HUES6 (cell line): ENCODE results near the gene MLLT3.

Experiments
- H3K27ac ChIP-seq: 2 replicates; pipeline ENCODE4 v1.7.0; 2013; ENCODE audit warnings: low read depth, mild to moderate bottlenecking, low read length, inconsistent platforms
- H3K27me3 ChIP-seq: 2 replicates; pipeline ENCODE4 v1.6.1; 2013; ENCODE audit warnings: low read length; ENCODE audit not compliant: control insufficient read depth, insufficient read depth
- H3K36me3 ChIP-seq: 2 replicates; pipeline ENCODE4 v1.6.1; 2013; ENCODE audit warnings: low read length; ENCODE audit not compliant: control insufficient read depth, insufficient read depth
- H3K4me1 ChIP-seq: 2 replicates; pipeline ENCODE4 v1.6.1; 2013; ENCODE audit warnings: low read length; ENCODE audit not compliant: control insufficient read depth, insufficient read depth
- H3K4me3 ChIP-seq: 2 replicates; pipeline ENCODE4 v1.5.1; 2013; ENCODE audit warnings: low read depth, low read length
- H3K9ac ChIP-seq: one replicate; pipeline ENCODE4 v1.6.1; 2013; ENCODE audit warnings: mild to moderate bottlenecking, low read length
- H3K9me3 ChIP-seq: 2 replicates; pipeline ENCODE4 v1.6.1; 2013; ENCODE audit warnings: low read depth, low read length; ENCODE audit not compliant: control insufficient read depth, insufficient read depth

MLLT3 gene

DNA sequence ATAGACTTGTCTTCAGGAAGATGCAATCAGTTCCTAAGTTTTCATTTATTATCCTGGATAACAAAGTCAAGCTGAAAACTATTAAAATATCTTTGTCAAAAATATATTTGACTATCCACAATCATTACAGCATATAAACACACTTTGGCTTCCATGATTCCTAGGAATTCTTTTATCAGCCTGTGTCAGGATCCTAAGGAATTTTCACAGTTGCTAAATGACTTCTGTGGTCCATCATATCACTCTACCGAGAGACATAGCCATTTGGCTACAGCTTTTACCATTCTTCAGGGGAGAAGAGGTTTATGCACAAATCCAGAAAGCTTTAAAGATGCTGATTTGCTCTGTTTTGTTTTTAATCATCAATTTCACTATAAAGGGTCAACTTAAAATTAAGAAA lies 128.3 kb downstream of the MLLT3 start:
- H3K4me3 ChIP-seq = no peak overlapping the region
- no peak overlapping the region for H3K27ac ChIP-seq
- H3K9ac ChIP-seq = no peak overlapping the region
- peaks cover 15% of the 10 kb centered on the region for H3K4me1 ChIP-seq
- no peaks in the 10 kb centered on the region for H3K9me3 ChIP-seq
- H3K27me3 ChIP-seq = no peaks in the 10 kb centered on the region
- no peaks in the 10 kb centered on the region for H3K36me3 ChIP-seq

- no peaks in the 10 kb centered on the region for H3K27me3 ChIP-seq
Observed at GRCh38 chr9:20492772-20493171, 129.5 kb downstream of the MLLT3 start.

GRCh38 chr9:20491612-20492011 lies 130.7 kb downstream of the MLLT3 start:
- no peaks in the 10 kb centered on the region for H3K9me3 ChIP-seq
- no peaks in the 10 kb centered on the region for H3K27me3 ChIP-seq
- H3K4me1 ChIP-seq = peaks cover 15% of the 10 kb centered on the region
- H3K27ac ChIP-seq = no peak overlapping the region
- H3K4me3 ChIP-seq = no peak overlapping the region
- no peaks in the 10 kb centered on the region for H3K36me3 ChIP-seq
- no peak overlapping the region for H3K9ac ChIP-seq

More at GRCh38 chr9:20492772-20493171, 129.5 kb downstream of the MLLT3 start:
- Histone ChIP-seq H3K4me3 (no peak overlapping the region), H3K27ac (no peak overlapping the region), H3K9ac (no peak overlapping the region), H3K9me3 (no peaks in the 10 kb centered on the region), H3K4me1 (peaks cover 15% of the 10 kb centered on the region), H3K36me3 (no peaks in the 10 kb centered on the region)

DNA sequence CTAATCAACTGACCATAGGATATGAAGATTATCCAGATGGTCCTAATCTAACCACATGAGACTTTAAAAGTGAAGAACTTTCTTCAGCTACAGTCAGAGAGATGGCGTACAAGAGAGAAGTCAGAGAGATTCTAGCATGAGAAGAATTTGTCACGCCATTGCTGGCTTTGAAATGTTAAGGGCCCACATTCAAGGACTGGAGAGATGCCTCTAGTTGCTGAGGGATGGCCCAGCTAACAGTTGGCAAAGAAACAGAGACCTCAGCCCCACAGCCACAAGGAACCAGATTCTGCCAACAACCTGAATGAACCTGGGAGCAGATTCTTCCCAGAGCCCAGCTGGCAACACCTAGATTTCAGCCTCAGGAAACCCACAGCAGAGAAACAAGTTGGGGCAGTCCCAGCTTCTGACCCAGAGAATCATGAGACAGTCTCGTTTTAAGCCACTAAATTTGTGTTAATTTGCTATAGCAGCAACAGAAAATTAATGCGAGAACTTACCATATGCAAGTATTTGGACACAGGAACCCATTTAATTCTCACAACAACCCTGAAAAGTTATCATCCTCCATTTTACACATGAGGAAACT lies 132.0 kb downstream of the MLLT3 start:
- H3K9me3 ChIP-seq = no peaks in the 10 kb centered on the region
- H3K4me1 ChIP-seq = peaks cover 15% of the 10 kb centered on the region
- H3K27ac ChIP-seq = no peak overlapping the region
- no peaks in the 10 kb centered on the region for H3K36me3 ChIP-seq
- no peak overlapping the region for H3K9ac ChIP-seq
- H3K4me3 ChIP-seq = no peak overlapping the region
- no peaks in the 10 kb centered on the region for H3K27me3 ChIP-seq

- Histone ChIP-seq H3K9ac (no peak overlapping the region), H3K4me1 (peaks cover 10% of the 10 kb centered on the region), H3K27me3 (no peaks in the 10 kb centered on the region), H3K4me3 (no peak overlapping the region), H3K27ac (no peak overlapping the region), H3K36me3 (no peaks in the 10 kb centered on the region), H3K9me3 (no peaks in the 10 kb centered on the region)
Observed at GRCh38 chr9:20488691-20489090, 133.6 kb downstream of the MLLT3 start.

- H3K36me3 ChIP-seq = no peaks in the 10 kb centered on the region
- H3K9me3 ChIP-seq = no peaks in the 10 kb centered on the region
- H3K27ac ChIP-seq = no peak overlapping the region
- H3K27me3 ChIP-seq = no peaks in the 10 kb centered on the region
- no peak overlapping the region for H3K4me3 ChIP-seq
- H3K4me1 ChIP-seq = peaks cover 10% of the 10 kb centered on the region
- no peak overlapping the region for H3K9ac ChIP-seq
Observed at GRCh38 chr9:20486552-20486951, 135.7 kb downstream of the MLLT3 start.

DNA sequence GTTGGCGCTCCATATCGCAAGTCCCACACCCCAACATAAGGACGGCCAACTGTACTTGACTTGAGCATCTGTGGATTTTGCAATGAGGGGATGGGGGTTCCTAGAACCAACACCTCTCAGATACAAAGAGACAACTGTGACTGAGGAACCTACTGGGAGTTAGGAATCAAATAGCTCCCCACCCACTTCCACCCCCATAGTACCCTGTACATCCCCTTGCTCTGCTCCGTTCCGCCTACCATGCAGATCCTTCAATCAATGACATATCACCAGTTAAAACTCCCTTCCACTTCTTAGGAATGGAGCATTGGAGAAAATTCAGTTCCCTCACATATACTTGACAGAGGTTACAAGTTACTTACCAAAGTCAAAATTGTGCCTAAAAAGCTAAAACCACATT lies 140.9 kb downstream of the MLLT3 start:
- Histone ChIP-seq H3K36me3 (no peaks in the 10 kb centered on the region), H3K27ac (no peak overlapping the region), H3K27me3 (no peaks in the 10 kb centered on the region), H3K4me1 (peaks cover 28% of the 10 kb centered on the region), H3K9ac (no peak overlapping the region), H3K4me3 (no peak overlapping the region), H3K9me3 (no peaks in the 10 kb centered on the region)

DNA sequence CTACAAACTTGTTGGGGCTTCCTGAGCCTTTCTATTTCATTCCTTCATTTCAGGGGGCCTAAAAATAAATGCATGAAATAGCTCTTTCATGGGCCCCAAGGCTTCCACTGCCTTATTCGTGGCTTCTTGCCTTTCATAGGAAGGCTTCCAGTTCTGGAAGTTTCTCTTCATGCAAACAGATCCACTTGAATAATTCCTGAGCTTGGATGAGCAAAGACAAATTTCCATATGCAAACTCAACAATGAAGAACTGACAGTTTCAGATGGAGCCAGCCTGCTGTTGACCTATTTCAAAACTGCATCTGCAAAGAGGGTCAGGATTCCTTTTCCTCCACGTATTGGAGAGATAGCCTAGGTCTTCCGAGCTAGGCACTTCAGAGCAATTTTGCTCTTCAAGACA lies 142.1 kb downstream of the MLLT3 start:
- H3K9ac ChIP-seq = no peak overlapping the region
- H3K4me3 ChIP-seq = no peak overlapping the region
- peaks cover 28% of the 10 kb centered on the region for H3K4me1 ChIP-seq
- no peaks in the 10 kb centered on the region for H3K36me3 ChIP-seq
- no peaks in the 10 kb centered on the region for H3K27me3 ChIP-seq
- no peak overlapping the region for H3K27ac ChIP-seq
- no peaks in the 10 kb centered on the region for H3K9me3 ChIP-seq

DNA sequence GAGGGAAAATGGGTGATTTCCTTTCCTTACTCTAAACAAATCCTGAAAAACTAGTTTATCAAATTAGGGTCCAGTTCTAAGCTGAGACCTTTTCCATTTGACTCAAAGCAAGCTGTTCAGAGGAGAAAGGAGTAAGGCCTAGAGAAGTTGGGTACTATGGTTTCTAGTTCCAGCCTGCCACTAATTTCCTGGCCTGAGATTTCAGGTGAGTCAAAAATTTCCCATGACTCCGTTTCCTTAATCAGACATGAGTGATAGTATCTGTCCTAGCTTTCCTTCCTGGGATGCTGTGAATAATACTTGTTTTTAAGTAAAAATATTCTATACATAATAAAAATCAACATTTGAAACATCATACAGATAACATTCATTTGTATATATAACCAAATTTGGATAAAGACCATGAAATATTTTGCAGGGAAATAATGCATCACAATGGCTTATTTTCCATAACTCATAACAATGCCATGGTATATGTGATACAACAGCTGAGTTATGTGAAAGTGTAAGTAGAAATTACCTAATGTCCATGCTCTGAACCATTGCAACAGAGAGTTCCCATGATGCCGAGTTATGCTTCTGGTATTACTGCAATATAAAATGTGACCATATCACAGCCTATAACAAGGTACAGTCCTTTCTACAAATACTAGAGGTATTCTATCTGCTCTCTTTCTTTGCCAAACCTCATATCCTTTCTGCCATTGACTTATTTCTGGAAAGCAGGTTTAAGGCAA lies 142.7 kb downstream of the MLLT3 start:
- Histone ChIP-seq H3K4me3 (no peak overlapping the region), H3K36me3 (no peaks in the 10 kb centered on the region), H3K4me1 (peaks cover 28% of the 10 kb centered on the region), H3K27ac (no peak overlapping the region), H3K9me3 (no peaks in the 10 kb centered on the region), H3K27me3 (no peaks in the 10 kb centered on the region), H3K9ac (no peak overlapping the region)

DNA sequence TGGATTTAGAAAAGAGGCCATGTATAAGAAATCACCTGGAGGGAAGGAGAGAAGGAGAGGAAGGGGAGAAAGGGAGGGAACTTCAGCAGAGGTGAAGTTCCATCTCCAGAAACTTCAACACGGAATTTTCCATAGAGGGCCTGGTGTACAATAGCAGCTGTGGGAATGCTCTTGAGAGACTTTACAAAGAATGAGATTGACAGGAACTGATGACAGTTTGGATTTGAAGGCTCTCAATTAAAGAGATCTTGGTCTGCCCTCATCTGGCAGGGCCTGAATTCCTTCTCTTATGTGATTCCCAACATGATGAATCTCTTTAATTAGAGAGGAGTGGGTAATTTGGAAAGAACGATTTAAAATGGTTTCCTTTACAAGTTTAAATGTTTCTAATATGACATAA lies 143.5 kb downstream of the MLLT3 start:
- H3K9ac ChIP-seq = no peak overlapping the region
- no peaks in the 10 kb centered on the region for H3K9me3 ChIP-seq
- H3K27me3 ChIP-seq = no peaks in the 10 kb centered on the region
- no peaks in the 10 kb centered on the region for H3K36me3 ChIP-seq
- H3K4me3 ChIP-seq = no peak overlapping the region
- no peak overlapping the region for H3K27ac ChIP-seq
- H3K4me1 ChIP-seq = peaks cover 28% of the 10 kb centered on the region

GRCh38 chr9:20477940-20478620 lies 144.2 kb downstream of the MLLT3 start:
- H3K27me3 ChIP-seq = no peaks in the 10 kb centered on the region
- no peak overlapping the region for H3K27ac ChIP-seq
- no peak overlapping the region for H3K9ac ChIP-seq
- H3K4me3 ChIP-seq = no peak overlapping the region
- no peaks in the 10 kb centered on the region for H3K9me3 ChIP-seq
- H3K36me3 ChIP-seq = no peaks in the 10 kb centered on the region
- peaks cover 28% of the 10 kb centered on the region for H3K4me1 ChIP-seq
